ENCODE results near the gene FGFR3.

The FGFR3 gene

DNA sequence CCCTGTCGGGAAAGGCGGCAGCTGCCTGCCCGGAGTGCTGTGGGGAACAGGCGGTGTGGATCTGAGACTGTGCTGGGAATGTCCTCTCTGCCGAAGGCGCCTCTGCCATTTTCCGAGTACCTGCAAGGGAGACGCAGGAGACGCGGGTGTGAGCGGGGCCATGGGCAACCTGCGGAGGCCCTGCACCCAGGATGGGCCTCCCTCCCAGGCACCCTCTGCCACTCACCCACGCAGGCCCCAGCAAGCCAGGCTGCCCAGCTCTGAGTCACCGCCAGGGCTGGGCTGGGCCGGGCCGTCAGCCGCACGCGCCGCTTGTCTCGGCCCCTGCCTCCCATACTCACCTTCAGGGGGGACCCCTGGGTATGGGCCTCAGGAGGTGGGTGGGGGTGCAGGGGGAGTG lies 3.5 kb upstream of the FGFR3 start:
- DNase-seq = no peak

DNA sequence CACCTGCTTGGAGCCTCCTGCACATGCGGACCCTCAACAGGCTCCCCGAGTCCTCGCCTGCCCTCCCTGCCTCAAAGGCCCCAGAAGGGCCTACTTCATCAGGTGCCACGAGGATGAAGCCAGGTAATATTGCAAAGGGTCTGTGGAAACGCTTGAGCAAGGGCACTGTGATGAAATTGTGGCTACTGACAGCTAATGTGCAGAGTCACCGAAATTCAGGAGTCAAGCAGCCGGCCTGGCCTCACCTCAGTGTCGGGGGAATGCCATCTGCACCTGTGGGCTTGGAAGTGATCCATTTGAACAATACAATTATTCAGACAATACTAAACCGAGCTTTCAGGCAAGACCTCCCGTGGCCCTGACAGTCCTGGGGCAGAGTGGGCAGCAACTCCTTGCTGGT lies 3.1 kb upstream of the FGFR3 start:
- no peak for DNase-seq

DNA sequence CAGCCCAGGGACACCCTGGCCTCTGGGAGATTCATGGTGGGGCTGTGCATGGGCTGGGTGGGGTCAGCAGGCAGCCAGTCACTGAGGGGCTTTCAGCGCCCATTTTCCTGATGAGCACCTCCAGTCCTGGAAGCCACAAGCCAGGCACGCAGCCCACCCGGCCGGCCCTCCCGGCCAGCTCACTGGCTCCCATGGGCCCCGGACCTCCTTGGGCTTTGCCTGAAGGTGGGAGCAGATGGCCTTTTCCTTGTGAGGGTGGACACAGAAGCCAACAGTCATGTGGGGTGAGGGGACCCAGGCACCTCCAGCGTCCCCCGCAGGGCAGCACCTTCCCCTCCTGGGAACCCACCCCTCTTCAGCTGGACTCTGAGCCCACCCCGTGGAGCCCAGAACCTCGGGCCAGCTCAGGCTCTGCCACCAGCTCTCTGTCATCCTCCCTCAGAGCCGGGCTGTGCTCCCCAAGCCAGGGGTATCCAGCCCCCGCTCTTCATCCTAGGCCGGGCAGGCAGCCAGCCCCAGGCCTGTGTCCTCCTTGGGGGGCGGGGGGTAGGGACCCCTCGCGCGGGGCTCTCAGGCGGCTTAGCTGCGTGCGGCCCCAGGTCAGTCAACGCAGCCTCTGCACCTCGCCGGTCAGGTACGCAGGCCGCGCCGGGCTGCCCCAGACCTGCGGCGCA lies 798 bp upstream of the FGFR3 start:
- no peak for DNase-seq

DNA sequence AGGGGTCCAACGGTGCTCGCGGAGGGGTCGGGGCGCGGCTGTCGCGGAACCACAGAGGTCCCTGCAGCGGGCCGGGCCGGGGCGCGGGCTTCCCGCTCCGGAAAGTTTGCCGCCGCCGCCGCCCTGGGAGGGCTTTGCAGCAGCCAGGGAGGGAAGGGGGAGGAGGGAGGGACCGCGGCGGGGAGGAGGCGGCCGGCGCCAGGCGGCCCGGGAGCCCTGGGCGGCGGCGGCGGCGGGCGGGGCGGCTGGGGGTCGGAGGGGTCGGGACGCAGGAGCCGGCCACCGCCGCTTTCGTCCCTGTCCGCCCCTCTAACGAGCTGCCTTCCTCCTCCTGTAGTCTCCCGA lies 375 bp downstream of the FGFR3 start:
- peak; percentile 43 to 52 for DNase-seq

DNA sequence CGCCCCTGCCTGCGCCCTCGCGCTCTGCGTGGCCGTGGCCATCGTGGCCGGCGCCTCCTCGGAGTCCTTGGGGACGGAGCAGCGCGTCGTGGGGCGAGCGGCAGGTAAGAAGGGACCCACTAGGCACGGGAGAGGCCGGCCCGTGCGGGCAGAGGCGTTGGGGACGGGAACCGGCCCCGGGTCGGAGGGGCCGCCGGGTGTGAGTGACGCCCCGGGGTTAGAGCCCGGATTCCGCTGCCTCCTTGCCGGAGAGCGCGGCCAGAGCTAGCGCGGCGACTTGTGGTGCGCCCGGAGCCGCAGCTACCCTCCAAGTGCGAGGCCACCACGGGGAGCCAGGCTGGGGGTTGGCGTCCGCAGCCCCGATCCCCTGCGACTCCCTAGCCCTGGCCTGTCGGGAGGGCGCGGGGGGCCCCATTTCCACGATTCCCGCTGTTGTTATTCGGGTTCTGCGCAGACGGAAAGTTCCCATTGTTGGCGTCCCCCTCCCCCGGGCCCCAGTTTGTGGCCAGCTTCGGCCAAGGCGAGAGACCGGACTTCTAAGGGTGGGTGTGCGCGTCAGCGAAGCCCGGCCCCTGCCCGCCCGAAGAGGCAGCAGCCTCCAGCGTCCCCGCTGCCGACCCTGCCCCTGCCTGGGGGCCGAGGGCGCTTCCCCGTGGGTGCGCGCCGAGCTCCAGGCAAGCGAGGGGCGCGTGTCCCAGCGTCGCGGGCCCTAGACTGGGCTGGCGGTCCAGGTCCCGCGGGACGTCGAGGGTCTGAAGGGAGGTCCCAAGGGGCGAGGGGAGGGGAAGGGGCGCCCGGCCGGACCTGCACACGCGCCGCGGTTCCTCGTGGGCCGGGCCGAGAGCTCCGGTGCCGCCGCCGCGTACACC lies 1.1 kb downstream of the FGFR3 start:
- DNase-seq = peak in 1 of 2 donors; percentile 17

DNA sequence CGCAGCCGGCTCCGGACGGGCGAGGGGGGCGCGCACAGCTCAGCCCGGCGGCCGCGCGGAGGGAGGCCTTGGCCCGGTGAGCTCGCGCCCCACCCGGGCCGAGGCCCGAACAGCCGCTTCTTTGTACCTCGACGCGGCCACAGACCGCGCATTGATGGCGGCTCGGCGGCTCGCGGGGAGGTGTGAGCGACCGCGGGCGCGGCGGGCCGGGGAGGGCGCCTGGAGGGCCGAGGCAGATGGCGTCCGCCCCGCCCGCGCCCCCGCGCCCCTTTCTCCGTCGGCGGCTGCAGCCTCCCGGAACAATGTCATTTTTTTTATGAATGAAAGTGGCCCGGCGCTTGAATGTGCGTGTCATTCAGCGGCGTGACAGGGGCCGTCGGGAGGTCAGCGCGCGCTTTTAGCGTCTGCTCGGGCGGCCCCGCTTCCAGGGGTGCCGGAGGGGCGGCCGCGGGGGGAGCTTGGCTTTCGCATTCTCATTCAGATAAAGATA lies 1.8 kb downstream of the FGFR3 start:
- DNase-seq = no peak

DNA sequence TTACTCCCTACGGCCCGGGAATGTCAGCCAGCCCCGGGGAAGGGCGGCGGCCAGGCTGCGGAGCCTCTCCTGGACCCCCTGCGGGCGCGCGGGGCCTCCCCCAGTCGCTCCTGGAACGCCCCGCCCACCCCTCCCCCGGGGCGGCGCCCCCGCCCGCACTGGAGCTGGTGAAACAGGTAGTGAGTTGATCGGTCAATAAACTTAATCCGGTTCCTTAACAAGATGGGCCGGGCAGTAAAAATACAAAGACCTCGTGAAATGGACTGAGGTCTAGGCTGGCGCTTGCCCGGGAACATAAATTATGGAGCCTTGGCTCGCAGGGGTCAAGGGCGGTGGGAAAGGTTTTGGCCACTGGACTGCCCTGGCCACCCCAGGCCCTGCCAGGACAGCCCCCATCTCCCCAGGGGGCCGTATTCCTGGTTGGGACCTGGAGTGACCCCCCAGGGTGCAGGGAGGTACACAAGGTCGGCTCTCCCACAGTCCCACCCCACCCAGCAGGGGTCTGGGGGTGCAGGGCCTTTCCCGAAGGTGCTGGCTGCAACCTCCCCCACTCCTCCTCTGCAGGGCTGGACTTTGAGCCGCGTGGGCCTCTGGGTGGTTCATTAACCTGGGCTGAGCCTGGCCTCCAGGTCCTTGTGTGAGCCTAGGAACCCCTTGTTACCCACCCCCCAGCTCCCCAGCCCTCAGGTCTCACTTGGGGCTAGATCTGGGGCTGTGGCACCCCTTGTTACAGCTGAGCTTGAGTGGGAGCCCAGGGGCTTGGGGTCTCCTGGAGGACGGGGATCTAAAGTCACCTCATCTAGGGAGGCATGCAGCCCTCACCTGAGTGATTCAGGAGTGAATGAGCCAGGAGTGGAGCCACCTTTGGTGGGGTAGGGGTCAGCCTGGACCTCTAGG lies 2.5 kb downstream of the FGFR3 start:
- no peak for DNase-seq

DNA sequence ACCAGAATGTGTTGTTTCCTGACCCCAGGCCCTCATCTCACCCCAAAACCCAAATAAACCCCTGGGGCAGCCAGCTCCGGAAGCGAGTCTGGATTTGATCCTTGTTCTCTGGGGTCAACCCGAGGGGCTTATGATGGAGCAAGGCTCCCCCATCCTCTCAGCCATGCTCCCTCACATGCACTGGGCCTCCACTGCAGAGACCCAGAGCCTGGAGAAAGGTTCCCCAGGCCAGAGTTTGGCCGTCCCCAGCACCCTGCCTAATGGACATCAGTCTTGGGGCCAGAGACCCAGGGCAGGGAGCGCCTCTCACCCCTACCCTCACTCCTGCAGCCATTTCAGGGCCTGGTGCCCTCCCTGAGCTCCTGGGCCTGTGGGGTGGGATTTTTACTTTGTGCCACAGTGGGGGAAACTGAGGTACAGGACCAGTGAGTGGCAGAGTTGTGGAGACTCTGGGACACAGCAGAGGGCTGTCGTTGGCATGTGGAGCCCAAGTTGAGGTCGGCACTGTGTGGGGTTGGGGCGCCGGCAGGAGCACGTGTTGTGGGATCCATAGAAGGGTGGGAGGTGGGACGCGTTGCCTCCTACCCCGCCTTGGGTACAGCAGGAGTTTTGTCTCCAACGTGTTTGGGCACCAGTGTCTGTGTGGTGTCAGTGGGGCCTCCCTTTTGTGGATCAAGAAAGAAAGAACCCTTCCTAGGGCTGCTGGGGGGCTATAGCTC lies 3.6 kb downstream of the FGFR3 start:
- no peak for DNase-seq

DNA sequence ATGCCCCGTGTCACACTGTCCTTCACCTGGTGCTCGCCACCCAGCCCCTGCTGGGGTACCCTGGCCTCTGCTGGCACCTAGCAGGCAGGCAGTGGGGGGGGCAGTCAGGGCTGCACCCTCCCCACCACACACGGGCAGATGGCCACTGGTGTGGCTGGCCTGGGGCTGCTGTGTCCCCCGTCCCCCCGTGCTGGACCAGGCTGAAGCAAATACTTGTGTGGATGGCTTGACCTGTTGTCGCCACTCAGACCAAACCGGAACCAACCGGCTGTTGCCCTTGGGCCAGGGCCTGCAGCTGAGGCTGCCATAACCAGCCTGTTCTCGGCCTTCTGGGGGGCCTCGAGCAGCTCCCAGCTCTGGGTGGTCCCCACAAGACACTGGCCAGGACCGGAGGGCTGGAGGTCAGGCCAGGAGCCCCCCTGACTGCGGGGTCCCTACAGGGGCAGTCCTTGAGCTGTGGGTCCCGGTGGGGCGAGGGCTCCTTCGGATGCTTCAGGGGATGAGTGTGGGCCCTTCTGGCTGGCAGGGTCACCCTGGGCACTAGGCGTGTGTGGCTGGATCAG lies 4.3 kb downstream of the FGFR3 start:
- DNase-seq = no peak

DNA sequence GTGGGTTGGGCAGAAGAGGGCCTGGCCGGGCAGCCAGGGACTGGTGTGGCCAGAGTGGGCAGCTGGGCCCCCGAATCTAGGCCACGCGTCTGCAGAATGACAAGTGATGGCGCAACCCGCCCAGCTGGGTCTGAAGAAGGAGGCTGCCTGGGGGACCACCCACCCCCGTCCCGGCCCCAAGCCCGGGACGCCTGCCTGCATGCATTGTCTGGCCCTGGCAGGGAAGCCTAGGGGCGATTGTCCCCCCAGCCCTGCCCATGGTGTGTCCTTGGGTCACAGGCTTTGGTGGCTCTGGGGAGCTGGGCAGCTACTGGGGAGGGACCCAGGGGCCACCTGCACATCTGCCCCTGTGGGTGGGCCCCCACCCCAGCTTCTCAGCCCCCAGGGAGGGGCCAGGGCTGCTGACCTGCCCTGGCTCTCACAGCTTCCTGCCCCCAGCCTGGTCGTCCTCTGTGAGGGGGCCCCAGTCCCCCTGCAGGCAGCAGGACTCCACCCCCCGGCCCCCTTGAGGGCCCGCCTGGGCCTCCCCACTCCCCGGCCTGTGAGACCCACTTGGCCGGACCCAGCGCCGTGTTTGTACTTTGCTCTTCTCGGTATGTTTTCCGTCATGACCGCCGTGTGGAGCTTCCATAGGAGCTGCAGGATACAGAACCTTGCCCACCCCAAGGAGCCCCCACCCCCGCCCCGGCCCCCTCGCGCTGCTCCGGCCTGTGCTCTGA lies 4.9 kb downstream of the FGFR3 start:
- DNase-seq = no peak

DNA sequence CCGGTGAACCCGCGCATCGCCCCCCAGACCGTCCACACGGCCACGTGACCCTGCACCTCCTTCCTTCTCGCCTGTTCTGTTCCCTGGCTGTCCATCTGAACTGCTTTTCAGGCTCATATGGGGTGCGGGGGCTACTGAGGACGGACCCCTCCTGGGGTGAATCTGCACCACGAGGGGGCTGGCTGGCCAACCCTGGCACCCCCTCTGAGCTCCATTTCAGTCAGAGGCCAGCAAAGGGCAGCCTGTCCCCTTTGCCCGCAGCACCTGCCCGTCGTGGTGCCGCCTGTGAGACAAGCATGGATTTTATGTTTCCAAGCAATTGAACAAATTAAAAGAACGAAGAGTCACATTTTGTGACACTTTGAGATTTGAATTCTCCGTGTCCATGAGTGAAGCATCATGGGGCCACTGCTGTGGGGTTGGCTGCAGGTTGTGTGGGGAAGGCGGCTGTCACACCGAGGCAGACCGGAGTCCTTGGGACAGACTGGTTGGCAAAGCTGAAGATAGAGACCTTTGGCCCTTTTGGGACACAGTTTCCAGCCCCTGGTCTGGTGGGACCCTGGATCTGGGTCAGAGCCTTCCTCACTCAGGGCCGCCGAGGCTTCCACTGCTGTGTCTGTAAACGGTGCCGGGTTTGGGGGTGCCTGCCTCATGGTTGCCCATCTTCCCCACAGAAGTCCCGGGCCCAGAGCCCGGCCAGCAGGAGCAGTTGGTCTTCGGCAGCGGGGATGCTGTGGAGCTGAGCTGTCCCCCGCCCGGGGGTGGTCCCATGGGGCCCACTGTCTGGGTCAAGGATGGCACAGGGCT lies 5.7 kb downstream of the FGFR3 start:
- DNase-seq = no peak

DNA sequence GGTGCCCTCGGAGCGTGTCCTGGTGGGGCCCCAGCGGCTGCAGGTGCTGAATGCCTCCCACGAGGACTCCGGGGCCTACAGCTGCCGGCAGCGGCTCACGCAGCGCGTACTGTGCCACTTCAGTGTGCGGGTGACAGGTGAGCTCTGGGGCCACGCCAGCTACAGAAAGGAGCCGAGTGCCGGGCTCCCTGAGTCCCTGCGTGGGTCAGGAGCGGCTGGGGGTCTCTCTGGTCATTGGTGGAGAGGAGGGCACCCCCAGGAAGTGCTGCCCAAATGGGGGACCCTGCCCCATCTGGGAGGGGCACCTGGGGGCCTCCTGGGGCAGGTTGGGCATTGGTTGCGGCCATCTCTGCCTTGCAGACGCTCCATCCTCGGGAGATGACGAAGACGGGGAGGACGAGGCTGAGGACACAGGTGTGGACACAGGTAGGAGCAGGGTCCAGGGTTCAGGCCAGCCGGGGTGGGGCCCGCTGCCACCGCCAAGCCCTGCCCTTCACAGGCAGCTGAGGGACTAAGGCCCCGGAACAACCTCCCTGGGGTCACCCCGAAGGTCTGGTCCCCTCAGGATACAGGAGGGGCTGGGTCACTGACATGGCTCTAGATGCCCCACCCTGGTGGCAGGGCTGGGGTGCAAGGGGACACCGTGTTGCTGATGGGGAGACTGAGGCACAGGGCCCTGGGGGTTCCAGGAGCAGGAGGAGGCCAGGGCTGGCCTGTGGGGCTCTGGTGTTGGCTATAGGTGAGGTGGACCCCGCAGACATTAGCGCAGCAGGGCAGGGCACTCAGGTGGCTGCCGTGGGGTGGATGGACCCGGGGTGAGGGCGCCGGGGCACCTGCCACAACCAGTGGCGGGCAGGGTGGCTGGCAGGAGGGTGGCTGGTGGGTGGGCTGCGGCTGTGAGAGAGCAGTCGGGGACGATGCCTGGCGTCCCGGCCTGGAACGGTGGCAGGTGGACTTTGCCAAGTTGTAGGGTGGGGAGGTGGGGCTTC lies 6.6 kb downstream of the FGFR3 start:
- no peak for DNase-seq

DNA sequence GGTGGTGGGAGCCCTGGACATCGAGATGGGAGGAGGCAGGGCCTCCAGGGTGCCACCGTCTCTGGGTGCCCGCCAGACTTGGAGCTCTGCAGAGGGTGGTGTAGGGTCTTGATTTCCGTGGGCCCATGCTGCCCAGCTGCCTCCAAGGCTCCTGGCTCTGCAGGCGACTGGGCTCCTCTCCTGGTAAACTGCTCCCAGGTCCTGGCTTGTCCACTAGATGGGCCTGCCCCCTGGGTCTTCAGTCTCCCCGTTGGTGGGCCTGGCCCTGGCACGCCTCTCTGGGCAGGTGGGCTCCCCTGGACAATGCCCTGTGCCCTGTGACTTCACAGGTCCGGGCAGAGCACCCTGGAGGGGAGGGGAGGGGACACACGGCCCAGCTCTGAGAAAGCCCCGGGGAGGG lies 7.7 kb downstream of the FGFR3 start:
- no peak for DNase-seq

DNA sequence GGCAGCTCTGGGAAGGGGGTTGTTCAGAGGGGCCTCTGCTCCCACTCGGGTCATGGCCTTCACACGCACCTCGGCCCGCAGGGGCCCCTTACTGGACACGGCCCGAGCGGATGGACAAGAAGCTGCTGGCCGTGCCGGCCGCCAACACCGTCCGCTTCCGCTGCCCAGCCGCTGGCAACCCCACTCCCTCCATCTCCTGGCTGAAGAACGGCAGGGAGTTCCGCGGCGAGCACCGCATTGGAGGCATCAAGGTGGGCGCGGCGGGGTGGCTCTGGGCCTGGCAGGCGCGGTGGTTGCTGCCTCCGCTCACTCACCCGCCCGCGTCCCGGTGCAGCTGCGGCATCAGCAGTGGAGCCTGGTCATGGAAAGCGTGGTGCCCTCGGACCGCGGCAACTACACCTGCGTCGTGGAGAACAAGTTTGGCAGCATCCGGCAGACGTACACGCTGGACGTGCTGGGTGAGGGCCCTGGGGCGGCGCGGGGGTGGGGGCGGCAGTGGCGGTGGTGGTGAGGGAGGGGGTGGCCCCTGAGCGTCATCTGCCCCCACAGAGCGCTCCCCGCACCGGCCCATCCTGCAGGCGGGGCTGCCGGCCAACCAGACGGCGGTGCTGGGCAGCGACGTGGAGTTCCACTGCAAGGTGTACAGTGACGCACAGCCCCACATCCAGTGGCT lies 8.3 kb downstream of the FGFR3 start:
- DNase-seq = no peak

DNA sequence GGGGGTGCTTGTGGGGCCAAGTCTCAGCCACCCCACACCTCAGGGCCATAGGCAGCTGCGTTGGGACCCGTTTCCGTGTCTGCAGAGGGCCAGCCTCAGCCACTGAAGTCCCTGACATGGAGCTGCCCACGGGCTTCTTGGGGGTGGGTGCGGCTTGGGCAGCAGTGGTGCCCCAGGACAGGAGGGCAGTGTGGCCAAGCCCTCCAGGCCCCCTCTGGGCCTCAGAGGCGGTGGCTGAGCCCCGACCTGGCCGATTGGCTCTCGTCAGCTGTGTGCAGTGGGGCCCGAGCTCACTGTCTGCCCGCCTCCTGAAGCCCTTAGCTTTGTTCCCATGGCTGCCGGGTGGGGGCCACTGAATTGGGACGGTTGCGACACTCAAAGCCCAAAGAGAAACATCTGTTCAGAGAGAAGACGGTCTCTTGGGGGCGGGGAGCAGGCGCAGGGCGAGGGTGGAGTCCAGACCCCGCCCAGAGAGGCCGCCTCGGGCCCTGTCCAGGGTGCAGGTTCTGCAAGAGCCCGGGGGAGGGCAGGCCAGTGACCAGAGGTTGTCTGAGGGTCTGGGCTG lies 9.1 kb downstream of the FGFR3 start:
- DNase-seq = no peak

DNA sequence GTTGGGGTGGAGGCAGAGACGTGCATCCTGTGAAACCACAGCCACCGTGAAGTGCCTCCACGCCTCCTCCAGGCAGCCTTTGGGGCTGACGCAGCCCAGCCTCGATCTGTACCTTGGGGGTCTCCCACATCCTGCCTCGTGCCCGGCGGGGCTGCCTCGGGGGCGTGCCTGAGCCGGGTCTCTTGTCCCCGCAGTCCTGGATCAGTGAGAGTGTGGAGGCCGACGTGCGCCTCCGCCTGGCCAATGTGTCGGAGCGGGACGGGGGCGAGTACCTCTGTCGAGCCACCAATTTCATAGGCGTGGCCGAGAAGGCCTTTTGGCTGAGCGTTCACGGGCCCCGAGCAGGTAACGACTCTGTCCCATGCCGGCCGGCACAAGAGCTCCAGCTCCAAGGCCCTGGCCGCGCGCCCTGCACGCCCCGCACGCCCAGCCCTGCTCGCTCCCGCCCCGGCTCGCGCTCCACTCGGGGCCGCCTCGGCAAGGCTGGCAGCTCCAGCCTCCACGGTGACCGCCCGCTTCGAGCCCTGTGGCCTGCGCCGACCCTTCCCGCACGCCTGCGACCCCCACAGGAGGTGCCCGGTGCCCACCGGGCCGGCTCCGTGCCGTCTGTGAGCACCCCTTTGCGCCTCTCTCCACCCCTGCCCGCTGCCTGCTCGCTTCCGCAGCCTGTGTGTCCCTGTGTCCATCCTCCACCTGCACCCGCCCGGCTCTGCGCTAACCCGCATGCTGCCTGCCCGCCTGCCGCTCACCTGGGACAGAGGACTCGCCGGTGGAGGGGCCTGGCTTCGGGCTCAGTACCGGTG lies 9.8 kb downstream of the FGFR3 start:
- no peak for DNase-seq
